Measurements from ENCODE around the gene FRY. TPM values are rescaled to one million over a fixed set of nuclear protein-coding genes. Genes with fewer than 3 reads are reported as not detected.
"Not testable (repeated sequence)": the region's sequence is repeated elsewhere in the genome, so short reads cannot be mapped to it uniquely, and the experiment has no call there.

FRY gene
- total and polyA plus RNA-seq, 2 of the 13 experiments (the other 11 are each of a cell fraction or from before 2014, with no cell fraction given): 8.2 to 13.1 TPM

DNA sequence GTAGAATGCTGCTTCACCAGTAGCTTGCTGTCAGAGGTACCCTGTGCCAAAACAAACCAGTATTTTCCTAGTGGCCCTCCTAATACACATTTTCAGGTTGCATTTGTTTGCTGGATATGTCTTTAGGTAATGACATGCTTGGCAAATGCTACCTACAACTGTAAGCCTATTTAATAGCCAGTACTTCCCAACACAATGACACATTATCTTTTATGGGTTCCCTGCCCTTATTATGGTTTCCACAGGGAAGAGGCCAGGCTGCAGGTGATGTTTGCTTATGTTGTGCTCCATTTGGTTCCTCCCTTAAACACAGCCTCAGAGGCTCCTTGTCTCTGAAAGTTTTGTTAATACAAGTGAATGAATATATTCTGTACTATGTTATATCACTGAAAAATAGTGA lies 24.7 kb downstream of the FRY start:
- FAIRE-seq: no peak
- DNase-seq (ENCODE audit: low spot score): no peak

DNA sequence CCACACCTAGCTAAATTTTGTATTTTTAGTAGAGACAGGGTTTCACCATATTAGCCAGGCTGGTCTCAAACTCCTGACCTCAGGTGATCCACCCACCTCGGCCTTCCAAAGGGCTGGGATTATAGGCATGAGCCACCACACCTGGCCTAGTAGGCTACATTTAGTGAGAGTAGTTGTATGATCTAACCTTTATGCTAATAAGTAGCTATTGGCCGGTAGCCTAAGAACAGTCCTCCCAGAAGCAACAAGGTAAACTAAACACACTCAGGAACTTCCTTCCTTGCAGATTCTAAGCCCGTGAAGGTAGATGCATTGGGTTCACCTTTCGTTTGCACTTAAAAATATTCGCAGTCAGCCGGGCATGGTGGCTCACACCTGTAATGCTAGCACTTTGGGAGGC lies 25.8 kb downstream of the FRY start:
- 98% methylated on average over 6 of the region's 6 CpGs for WGBS (ENCODE audit: low lambda C conversion rate)
- H3K79me2 ChIP-seq (ENCODE audit: insufficient read depth, low read length): peaks cover 11% of the 10 kb centered on the region
- H3K27me3 ChIP-seq (ENCODE audit: control insufficient read depth in 1 of 2, insufficient read depth in 2 of 2, low read length in 2 of 2); H3K27ac ChIP-seq (ENCODE audit: extremely low read length, insufficient read depth, low read length); H3K36me3 ChIP-seq (replicated peaks in 1 of 2; ENCODE audit: control insufficient read depth in 1 of 2, insufficient read depth in 2 of 2, low read length in 2 of 2); CTCF ChIA-PET (ENCODE audit: low intra/inter-chr PET ratio, low total read pairs); in situ Hi-C loops (cut with HindIII; ENCODE audit: extremely low pct_ligation_motif_present, low pct_unique_long_range_greater_than_20kb); H2AFZ ChIP-seq (ENCODE audit: low read length); H4K20me1 ChIP-seq (ENCODE audit: insufficient read depth, low read length); FAIRE-seq; ATAC-seq; H3K4me2 ChIP-seq (ENCODE audit: low read depth, low read length); DNase-seq (ENCODE audit: low spot score); BruUV-seq (replicated peaks); H3K9me3 ChIP-seq (ENCODE audit: low read length); H3K9ac ChIP-seq (ENCODE audit: insufficient read depth, low read depth, low read length); H3K4me3 ChIP-seq (replicated peaks in 1 of 3; ENCODE audit: insufficient read depth in 1 of 3, low read depth in 2 of 3, low read length in 3 of 3); intact Hi-C loops (cut with micrococcal nuclease; ENCODE audit: unreplicated experiment): not testable (repeated sequence)
- POLR2A ChIA-PET: interaction anchor here (1.0 kb wide), 1 partner anchor 10 kb away, joined by 3 read pairs; no protein-coding TSS in a partner anchor
- peaks cover 69% of the 10 kb centered on the region for H3K4me1 ChIP-seq (ENCODE audit: insufficient read depth, low read length)

More for the DNA sequence above, 24.7 kb downstream of the FRY start:
- ChIA-PET CTCF (ENCODE audit: low intra/inter-chr PET ratio, low total read pairs) (no interaction called here), POLR2A (interaction anchor here (1.0 kb wide), 1 partner anchor 9 kb away, joined by 3 read pairs; no protein-coding TSS in a partner anchor)
- intact Hi-C loops (cut with micrococcal nuclease; ENCODE audit: unreplicated experiment) (no loop called here), in situ Hi-C loops (cut with HindIII; ENCODE audit: extremely low pct_ligation_motif_present, low pct_unique_long_range_greater_than_20kb) (no loop called here)
- peaks cover 9% of the 10 kb centered on the region for H3K79me2 ChIP-seq (ENCODE audit: insufficient read depth, low read length)
- no peak overlapping the region for H2AFZ ChIP-seq (ENCODE audit: low read length)
- TF ChIP-seq, protein P1, sequence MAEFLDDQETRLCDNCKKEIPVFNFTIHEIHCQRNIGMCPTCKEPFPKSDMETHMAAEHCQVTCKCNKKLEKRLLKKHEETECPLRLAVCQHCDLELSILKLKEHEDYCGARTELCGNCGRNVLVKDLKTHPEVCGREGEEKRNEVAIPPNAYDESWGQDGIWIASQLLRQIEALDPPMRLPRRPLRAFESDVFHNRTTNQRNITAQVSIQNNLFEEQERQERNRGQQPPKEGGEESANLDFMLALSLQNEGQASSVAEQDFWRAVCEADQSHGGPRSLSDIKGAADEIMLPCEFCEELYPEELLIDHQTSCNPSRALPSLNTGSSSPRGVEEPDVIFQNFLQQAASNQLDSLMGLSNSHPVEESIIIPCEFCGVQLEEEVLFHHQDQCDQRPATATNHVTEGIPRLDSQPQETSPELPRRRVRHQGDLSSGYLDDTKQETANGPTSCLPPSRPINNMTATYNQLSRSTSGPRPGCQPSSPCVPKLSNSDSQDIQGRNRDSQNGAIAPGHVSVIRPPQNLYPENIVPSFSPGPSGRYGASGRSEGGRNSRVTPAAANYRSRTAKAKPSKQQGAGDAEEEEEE (CRISPR knock-in tag; IDR thresholded peaks at IDR 0.05; ENCODE audit: borderline replicate concordance): no peak
- TF ChIP-seq ARHGAP35 (CRISPR knock-in tag; IDR thresholded peaks at IDR 0.05; ENCODE audit: borderline replicate concordance) (no peak), CCDC6 (CRISPR knock-in tag; IDR thresholded peaks at IDR 0.05) (no peak), ZFAT (CRISPR knock-in tag; conservative IDR thresholded peaks at IDR 0.05) (no peak), ZNF263 (CRISPR knock-in tag; IDR thresholded peaks at IDR 0.05) (peak; percentile 48; the same call in 1 of the 2 replicates)
- TF ChIP-seq, protein P2, sequence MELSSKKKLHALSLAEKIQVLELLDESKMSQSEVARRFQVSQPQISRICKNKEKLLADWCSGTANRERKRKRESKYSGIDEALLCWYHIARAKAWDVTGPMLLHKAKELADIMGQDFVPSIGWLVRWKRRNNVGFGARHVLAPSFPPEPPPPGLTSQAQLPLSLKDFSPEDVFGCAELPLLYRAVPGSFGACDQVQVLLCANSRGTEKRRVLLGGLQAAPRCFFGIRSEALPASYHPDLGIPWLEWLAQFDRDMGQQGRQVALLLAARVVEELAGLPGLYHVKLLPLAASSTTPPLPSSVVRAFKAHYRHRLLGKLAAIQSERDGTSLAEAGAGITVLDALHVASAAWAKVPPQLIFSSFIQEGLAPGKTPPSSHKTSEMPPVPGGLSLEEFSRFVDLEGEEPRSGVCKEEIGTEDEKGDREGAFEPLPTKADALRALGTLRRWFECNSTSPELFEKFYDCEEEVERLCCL (CRISPR knock-in tag; IDR thresholded peaks at IDR 0.05; ENCODE audit: borderline replicate concordance): no peak
- no TSS peak for BruUV-seq (replicated peaks)
- no peaks in the 10 kb centered on the region for H4K20me1 ChIP-seq (ENCODE audit: insufficient read depth, low read length)
- H3K4me2 ChIP-seq (ENCODE audit: low read depth, low read length): no peak overlapping the region
- H3K27ac ChIP-seq (ENCODE audit: extremely low read length, insufficient read depth, low read length): no peak overlapping the region
- H3K4me3 ChIP-seq (replicated peaks in 1 of 3; ENCODE audit: insufficient read depth in 1 of 3, low read depth in 2 of 3, low read length in 3 of 3): no peak overlapping the region
- no peak overlapping the region for H3K9ac ChIP-seq (ENCODE audit: insufficient read depth, low read depth, low read length)
- H3K4me1 ChIP-seq (ENCODE audit: insufficient read depth, low read length): peaks cover 58% of the 10 kb centered on the region
- no peak for ATAC-seq
- H3K9me3 ChIP-seq (ENCODE audit: low read length): no peaks in the 10 kb centered on the region
- no peaks in the 10 kb centered on the region for H3K27me3 ChIP-seq (ENCODE audit: control insufficient read depth in 1 of 2, insufficient read depth in 2 of 2, low read length in 2 of 2)
- H3K36me3 ChIP-seq (replicated peaks in 1 of 2; ENCODE audit: control insufficient read depth in 1 of 2, insufficient read depth in 2 of 2, low read length in 2 of 2): no peaks in the 10 kb centered on the region

All from HepG2 (cell line).